GM18873 (cell line): Measurements from ENCODE around the gene MRM1.

Experiments used
- ATAC-seq: cut with Tn5 transposase; IDR thresholded peaks from one replicate; pipeline ENCODE4 v1.9.1; 2021; ENCODE audit warnings: mild to moderate bottlenecking, moderate library complexity, moderate number of reproducible peaks; ENCODE audit not compliant: unreplicated experiment, low FRiP score

Gene MRM1

DNA sequence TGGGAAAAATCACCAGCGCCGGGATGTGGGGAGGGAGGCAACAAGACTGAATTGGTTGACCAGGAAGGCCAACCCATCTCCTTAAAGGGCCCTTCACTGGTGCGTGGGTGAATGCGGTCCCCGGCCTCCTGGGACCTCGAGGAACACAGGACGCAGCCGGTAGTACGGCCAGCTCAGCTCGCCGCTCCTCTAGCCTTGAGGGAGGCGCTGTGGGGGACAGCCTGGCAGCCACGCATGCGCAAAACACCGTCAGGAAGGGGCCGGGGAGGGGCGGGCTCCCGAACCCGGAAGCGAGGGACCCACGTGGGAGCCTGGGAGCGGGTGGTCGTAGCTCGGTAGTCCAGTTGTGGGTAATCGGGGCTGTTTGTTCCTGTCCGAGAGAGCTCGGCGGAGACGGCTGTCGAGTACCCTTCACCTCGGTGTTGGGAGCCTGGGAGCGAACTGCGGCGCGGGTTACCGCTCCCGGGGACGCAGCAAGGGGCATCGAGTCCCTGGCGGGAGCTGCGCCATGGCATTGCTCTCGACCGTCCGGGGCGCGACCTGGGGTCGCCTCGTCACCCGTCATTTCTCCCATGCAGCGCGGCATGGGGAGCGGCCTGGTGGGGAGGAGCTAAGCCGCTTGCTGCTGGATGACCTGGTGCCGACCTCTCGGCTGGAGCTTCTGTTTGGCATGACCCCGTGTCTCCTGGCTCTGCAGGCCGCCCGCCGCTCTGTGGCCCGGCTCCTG, at the start of gene MRM1:
TSS of gene MRM1 (plus strand) at position 281 of the 727 bp plus-strand sequence. CDS start at position 509, 228 bp downstream.
- ATAC-seq = peak; percentile 56

- ATAC-seq = no peak
Observed at GRCh38 chr17:36553459-36553858, 47.9 kb upstream of the MRM1 start.

- no peak for ATAC-seq
Observed at GRCh38 chr17:36566081-36566480, 35.3 kb upstream of the MRM1 start.

GRCh38 chr17:36575028-36575427, 26.4 kb upstream of the MRM1 start:
- no peak for ATAC-seq

GRCh38 chr17:36576793-36577192, 24.6 kb upstream of the MRM1 start:
- ATAC-seq = no peak

DNA sequence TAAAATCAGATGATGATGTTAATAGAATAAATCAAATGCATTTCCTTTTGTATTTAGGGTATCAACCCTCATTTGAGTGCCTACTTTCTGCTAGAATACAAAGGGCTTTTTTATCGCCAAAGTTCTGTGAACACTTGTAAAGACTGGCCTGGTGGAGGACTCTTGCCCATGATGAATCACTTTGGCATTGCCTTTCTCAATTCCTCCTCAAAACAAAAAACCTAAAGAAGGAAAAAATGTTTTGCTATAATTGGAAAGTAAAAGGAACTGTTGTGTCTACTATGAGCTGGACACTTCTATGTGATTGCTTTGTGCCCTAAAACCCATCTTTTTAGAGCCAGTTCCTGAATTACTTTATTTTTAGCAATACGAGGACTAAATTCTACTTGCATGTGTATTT, 22.7 kb upstream of the MRM1 start:
- ATAC-seq = no peak

GRCh38 chr17:36583787-36584186, 17.6 kb upstream of the MRM1 start:
- ATAC-seq = no peak

GRCh38 chr17:36586138-36586537, 15.2 kb upstream of the MRM1 start:
- no peak for ATAC-seq

GRCh38 chr17:36590082-36590481, 11.3 kb upstream of the MRM1 start:
- no peak for ATAC-seq

DNA sequence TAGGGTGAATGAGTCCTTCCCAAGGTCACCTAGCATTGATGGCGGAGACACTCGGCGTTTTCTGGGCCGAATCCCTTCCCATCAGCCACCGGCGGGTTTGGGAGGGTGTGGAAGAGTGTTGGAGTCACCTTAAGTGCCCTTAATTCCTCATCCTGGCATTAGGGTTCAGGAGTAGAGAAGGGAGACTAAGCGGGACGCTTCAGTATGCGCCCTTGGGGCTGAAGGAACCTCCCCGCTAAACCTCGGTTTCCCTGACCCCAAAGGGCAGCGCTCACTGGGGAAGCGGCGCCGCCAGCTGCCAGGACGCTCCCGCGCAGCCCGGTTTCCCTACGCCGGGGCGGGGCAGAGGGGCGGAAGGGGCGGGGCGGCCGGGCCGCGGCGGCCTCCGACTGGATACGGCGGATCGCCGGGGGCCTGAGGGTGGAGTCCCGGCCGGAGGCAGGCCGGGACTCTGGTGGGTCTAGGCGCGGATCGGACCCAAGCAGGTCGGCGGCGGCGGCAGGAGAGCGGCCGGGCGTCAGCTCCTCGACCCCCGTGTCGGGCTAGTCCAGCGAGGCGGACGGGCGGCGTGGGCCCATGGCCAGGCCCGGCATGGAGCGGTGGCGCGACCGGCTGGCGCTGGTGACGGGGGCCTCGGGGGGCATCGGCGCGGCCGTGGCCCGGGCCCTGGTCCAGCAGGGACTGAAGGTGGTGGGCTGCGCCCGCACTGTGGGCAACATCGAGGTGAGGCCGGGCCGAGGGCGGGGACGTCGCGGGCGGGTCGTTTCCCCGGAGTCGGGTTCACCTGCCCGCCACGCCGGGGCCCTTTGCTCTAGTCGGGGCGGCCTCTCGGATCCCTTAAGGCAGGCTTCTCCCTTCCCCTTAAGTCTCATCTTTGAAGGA, 9.7 kb upstream of the MRM1 start, which contains the start of gene DHRS11:
TSS of gene DHRS11 (plus strand) at position 446 of the 882 bp plus-strand sequence. CDS start at position 577, 131 bp downstream.
- ATAC-seq = peak; percentile 43

GRCh38 chr17:36592316-36592715, 9.1 kb upstream of the MRM1 start:
- no peak for ATAC-seq

- ATAC-seq = no peak
Observed at GRCh38 chr17:36592716-36593321, 8.6 kb upstream of the MRM1 start.

- no peak for ATAC-seq
Observed at GRCh38 chr17:36593656-36594316, 7.6 kb upstream of the MRM1 start.

- ATAC-seq = no peak
Observed at GRCh38 chr17:36594626-36595401, 6.6 kb upstream of the MRM1 start.

DNA sequence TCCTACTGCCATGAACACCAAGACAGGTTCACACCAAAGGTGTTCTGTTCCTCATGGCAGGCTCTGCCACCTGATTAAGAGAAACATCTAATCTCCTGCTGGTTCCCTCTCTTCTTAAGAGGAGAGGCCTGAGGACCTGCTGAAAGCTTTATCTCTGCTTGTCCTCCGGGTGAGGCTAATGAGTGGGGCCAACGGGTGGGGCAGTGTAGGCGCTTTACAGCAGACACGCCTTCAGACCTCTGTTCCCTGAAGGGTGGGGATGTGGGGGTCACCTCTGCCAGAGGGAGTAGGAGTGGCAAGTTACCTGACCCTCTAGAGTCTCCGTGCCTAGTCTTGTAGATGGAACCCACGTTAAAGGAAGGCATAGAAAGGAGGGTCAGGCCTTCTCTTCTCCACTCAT, 4.2 kb upstream of the MRM1 start:
- ATAC-seq = no peak

DNA sequence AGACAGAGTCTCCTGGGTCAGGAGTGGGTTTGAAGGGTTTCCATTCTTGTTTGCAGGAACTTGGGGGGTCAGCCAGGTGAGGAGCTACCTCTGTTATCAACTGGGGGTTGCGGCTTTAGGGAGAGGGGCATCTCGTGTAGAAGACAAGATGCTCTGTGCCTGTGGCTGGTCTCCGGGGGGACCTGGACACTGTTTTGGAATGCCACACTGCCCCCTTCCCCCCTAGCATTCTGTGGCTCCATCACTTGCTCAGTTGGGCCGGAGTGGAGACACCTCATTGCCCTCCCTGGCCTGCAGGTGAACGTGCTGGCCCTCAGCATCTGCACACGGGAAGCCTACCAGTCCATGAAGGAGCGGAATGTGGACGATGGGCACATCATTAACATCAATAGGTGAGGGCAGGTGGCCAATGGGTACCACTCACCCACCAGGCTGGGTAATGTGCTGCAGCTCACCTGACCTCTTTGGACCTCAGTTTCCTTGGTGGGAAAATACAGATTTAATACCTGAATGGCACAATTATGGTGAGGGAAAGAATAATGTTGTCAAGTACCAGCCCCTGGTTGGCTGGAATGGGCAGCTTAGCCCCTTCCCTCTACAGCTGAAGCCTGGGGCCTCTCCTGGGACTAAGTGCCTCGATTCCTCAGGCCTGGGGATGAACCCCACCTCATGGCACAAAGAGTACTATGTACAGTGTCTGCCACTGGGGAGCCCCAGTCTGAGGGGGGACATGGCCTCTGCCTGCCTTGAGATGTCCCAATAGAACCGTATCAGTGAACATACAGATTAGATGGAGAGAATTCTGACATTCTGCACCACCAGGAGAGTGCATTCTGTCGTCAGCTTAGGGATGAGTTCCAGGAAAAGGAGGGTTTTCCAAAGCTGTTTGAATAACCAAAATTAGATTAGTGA, 3.3 kb upstream of the MRM1 start:
- ATAC-seq = no peak

DNA sequence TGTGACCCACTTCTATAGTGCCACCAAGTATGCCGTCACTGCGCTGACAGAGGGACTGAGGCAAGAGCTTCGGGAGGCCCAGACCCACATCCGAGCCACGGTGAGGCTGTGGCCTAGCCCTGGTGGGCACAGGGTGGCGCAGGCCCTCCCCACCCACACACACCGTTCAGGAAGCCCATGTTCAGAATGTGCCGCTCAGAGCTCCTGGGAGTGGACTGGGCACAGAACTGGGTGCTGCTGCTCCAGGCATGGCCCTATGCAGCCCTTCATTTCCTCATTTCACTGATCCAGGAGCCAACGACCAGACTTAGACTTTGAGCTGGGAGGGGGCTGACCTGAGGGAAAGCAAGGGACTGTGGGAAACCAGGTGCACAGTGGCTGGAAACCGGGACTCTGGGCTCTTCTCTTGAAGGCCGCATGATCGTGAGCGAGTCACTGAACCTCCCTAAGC, 2.4 kb upstream of the MRM1 start:
- ATAC-seq = no peak

DNA sequence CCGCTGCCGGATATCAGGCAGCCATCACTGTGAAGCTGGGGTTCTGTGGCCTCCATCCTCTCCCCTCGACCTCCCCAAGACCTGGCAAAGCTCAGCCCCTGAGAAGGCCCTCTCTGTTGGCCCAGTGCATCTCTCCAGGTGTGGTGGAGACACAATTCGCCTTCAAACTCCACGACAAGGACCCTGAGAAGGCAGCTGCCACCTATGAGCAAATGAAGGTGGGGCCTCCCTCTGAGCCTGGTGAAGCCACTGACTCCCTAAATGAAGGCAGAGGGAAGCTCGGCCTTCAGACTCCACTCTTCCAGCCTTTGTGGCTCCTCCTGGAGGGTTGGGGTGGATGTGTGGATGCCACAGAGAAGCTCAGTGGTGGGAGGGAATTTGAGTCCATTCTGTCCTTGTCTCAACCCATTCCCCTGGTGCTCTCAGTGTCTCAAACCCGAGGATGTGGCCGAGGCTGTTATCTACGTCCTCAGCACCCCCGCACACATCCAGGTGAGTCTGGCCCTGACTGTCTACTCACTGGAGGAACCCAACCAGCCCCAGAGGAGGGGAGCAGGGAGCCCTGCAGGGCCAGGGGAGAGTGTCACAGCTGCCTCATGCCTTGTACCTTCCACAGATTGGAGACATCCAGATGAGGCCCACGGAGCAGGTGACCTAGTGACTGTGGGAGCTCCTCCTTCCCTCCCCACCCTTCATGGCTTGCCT, 1.7 kb upstream of the MRM1 start:
- no peak for ATAC-seq
